K562 (cell line): ENCODE data around the gene PIP5K1B. TPM values are rescaled to one million over a fixed set of nuclear protein-coding genes. Genes with fewer than 3 reads are reported as not detected.

Experiments used
- ATAC-seq: fragments of 200-7000 bp; cut with Tn5 transposase; 3 replicates; pipeline ENCODE4 v1.9.1; 2020; ENCODE audit warnings: moderate library complexity
- BruUV-seq: library from RNA; stranded (reverse); fragments of 400-500 nt; replicated peaks from 2 replicates; lab custom pipeline; 2021; lab: Mats Ljungman, UMichigan
- CTCF ChIA-PET: fragments of 300-600 bp; formaldehyde crosslinking; extraction: SDS; loops from one replicate; lab custom pipeline; 2021; ENCODE audit warnings: low intra/inter-chr PET ratio; lab: Yijun Ruan, JAX
- POLR2A ChIA-PET: fragments of 300-600, 350-650 bp; sonication (Branson Sonifier 250); formaldehyde crosslinking; extraction: SDS; loops from one replicate; lab custom pipeline; 2021; ENCODE audit warnings: antibody characterized with exemption, inconsistent platforms; lab: Yijun Ruan, JAX
- DNase-seq, 4 experiments: peaks; one replicate each; pipeline versions ENCODE4 v3.0.0 to v3.0.0-alpha.2; 2011 to 2018; ENCODE audit warnings: low spot score in 3 of 4, mixed read lengths in 3 of 4; ENCODE audit errors: extremely low read depth in 1 of 4
- FAIRE-seq: peaks from 2 replicates; lab custom pipeline; 2011; peaks lifted over from hg19 to GRCh38; lab: Jason Lieb, UNC
- H2AFZ ChIP-seq: 2 replicates; pipeline ENCODE4 v1.6.0; 2011; ENCODE audit warnings: low read depth, low read length, control low read depth, inconsistent platforms
- H3K27ac ChIP-seq: fragments of 200-600 bp; 3 replicates; pipeline ENCODE4 v1.8.0; 2011; ENCODE audit warnings: low read depth, mild to moderate bottlenecking, control low read depth, inconsistent platforms, low read length, moderate library complexity, mixed read lengths; ENCODE audit errors: extremely low read depth
- H3K27me3 ChIP-seq, 2 experiments: fragments of 300-600 bp in 1 of 2; 2 replicates in 1 of 2; 3 replicates in 1 of 2; pipeline versions ENCODE4 v1.6.0 to v1.8.0; 2011; ENCODE audit warnings: inconsistent platforms in 2 of 2, low read length in 2 of 2, mild to moderate bottlenecking in 1 of 2, mixed read lengths in 1 of 2, moderate library complexity in 1 of 2; ENCODE audit not compliant: control insufficient read depth in 2 of 2, insufficient read depth in 2 of 2
- H3K36me3 ChIP-seq: fragments of 300-600 bp; 3 replicates; pipeline ENCODE4 v1.8.0; 2011; ENCODE audit warnings: mild to moderate bottlenecking, low read length, inconsistent platforms; ENCODE audit not compliant: control insufficient read depth, insufficient read depth
- H3K4me1 ChIP-seq, 2 experiments: fragments of 200-600 bp in 1 of 2; replicated peaks in 1 of 2; 2 replicates in 1 of 2; 3 replicates in 1 of 2; pipeline versions ENCODE4 v1.5.1 to v1.8.0; 2011; ENCODE audit warnings: inconsistent platforms in 2 of 2, low read length in 2 of 2, mild to moderate bottlenecking in 1 of 2, mixed read lengths in 1 of 2, moderate library complexity in 1 of 2; ENCODE audit not compliant: control insufficient read depth in 2 of 2, insufficient read depth in 2 of 2
- H3K4me2 ChIP-seq: 2 replicates; pipeline ENCODE4 v1.6.1; 2011; ENCODE audit warnings: low read length, control low read depth, inconsistent platforms, mixed read lengths; ENCODE audit not compliant: insufficient read depth
- H3K4me3 ChIP-seq: fragments of 200-600 bp; sonication (generic), shearing (Covaris generic); 2 replicates; pipeline ENCODE4 v1.5.1; 2016; ENCODE audit warnings: control low read depth, inconsistent platforms
- H3K79me2 ChIP-seq: fragments of 200-600 bp; 3 replicates; pipeline ENCODE4 v1.8.0; 2011; ENCODE audit warnings: low read length, inconsistent platforms; ENCODE audit not compliant: control insufficient read depth, insufficient read depth
- H3K9ac ChIP-seq, 2 experiments: 2 replicates each; pipeline versions ENCODE4 v1.6.0 to v1.6.1; 2011; ENCODE audit warnings: low read depth in 2 of 2, low read length in 2 of 2, control low read depth in 1 of 2, inconsistent platforms in 1 of 2, mild to moderate bottlenecking in 1 of 2, mixed read lengths in 1 of 2; ENCODE audit not compliant: insufficient read depth in 1 of 2
- H3K9me1 ChIP-seq: one replicate; pipeline ENCODE4 v1.6.0; 2011; ENCODE audit warnings: inconsistent platforms, mild to moderate bottlenecking, low read length, moderate library complexity; ENCODE audit not compliant: control insufficient read depth, insufficient read depth
- H3K9me3 ChIP-seq: replicated peaks from 2 replicates; pipeline ENCODE4 v1.5.1; 2011; ENCODE audit warnings: low read depth, low read length, inconsistent platforms; ENCODE audit not compliant: control insufficient read depth, insufficient read depth
- H4K20me1 ChIP-seq: replicated peaks from 2 replicates; pipeline ENCODE4 v1.6.1; 2011; ENCODE audit warnings: low read length, inconsistent platforms, mixed read lengths; ENCODE audit not compliant: control insufficient read depth, insufficient read depth
- ADNP ChIP-seq: fragments of 200-800 bp; sonication (Bioruptor generic); IDR thresholded peaks from 2 replicates; pipeline ENCODE4 v1.6.1; 2016; ENCODE audit warnings: missing genetic modification characterization, missing compliant biosample characterization
- HNRNPH1 ChIP-seq: fragments of 200-400 bp; formaldehyde crosslinking; optimal IDR thresholded peaks from 2 replicates; pipeline ENCODE3; 2017; ENCODE audit warnings: low read depth, mild to moderate bottlenecking, low read length, moderate library complexity
- MYNN ChIP-seq, 2 experiments: sonication (generic); formaldehyde crosslinking in 1 of 2; IDR thresholded peaks; 2 replicates each; pipeline versions ENCODE4 v1.5.0 to v1.6.1; 2016 to 2020; ENCODE audit warnings: antibody characterized with exemption in 1 of 2, missing genetic modification reagents in 1 of 2
- NKRF ChIP-seq: fragments of 450-650 bp; IDR thresholded peaks from 2 replicates; pipeline ENCODE4 v1.6.1; 2016; ENCODE audit warnings: borderline replicate concordance
- RBM14 ChIP-seq: fragments of 200-400 bp; formaldehyde crosslinking; IDR thresholded peaks from 2 replicates; pipeline ENCODE4 v1.6.1; 2018; ENCODE audit warnings: low read depth, mild to moderate bottlenecking, low read length, moderate library complexity, borderline replicate concordance; ENCODE audit not compliant: insufficient read depth
- RREB1 ChIP-seq: fragments of 250-450 bp; sonication (Bioruptor Pico); IDR thresholded peaks from 2 replicates; pipeline ENCODE4 v1.4.0; 2020
- SAFB2 ChIP-seq: fragments of 200-400 bp; formaldehyde crosslinking; IDR thresholded peaks from 2 replicates; pipeline ENCODE4 v1.6.1; 2018; ENCODE audit warnings: borderline replicate concordance, low read length, low read depth, moderate library complexity; ENCODE audit not compliant: severe bottlenecking
- ZFPM2 ChIP-seq: fragments of 250-450 bp; sonication (Bioruptor Pico); IDR thresholded peaks from 2 replicates; pipeline ENCODE4 v1.5.1; 2022; ENCODE audit warnings: mild to moderate bottlenecking
- ZKSCAN1 ChIP-seq: fragments of 150-350 bp; IDR thresholded peaks from 2 replicates; pipeline ENCODE4 v1.6.1; 2016; ENCODE audit warnings: low read depth, low read length
- ZNF212 ChIP-seq: fragments of 450-650 bp; formaldehyde crosslinking; IDR thresholded peaks from 2 replicates; pipeline ENCODE4 v1.4.0; 2020; ENCODE audit warnings: mild to moderate bottlenecking
- ZNF354B ChIP-seq: fragments of 250-450 bp; sonication (Bioruptor Pico); IDR thresholded peaks from 2 replicates; pipeline ENCODE4 v1.4.0; 2020
- WGBS: fragments of 100-300 bp; shearing (Covaris generic); methylation state at CpG from one replicate; pipeline ENCODE4 v1.1.6; 2016; ENCODE audit warnings: low coverage, mixed read lengths; ENCODE audit not compliant: insufficient coverage; ENCODE audit errors: missing lambda C conversion rate; 5-methylcytosine and 5-hydroxymethylcytosine counted together
- in situ Hi-C: fragments of 300-500 bp; cut with MboI; formaldehyde crosslinking; loops from 4 replicates; pipeline ENCODE4 v1.15.0; 2018; ENCODE audit warnings: inconsistent platforms, mixed read lengths
- intact Hi-C: fragments of 100-400 bp; cut with micrococcal nuclease; formaldehyde crosslinking; loops from 2 replicates; pipeline ENCODE4 v1.14.2; 2022
- polyA plus RNA-seq, 8 experiments: library from polyadenylated mRNA; depleted of rRNA in 4 of 8; stranded (reverse) in 5 of 8; unstranded in 3 of 8; fragments of >200 nt; fragmentation: Nextera tagmentation in 2 of 8; fragmentation: Illumina TruSeq in 1 of 8; extraction: Ambion mirVana in 2 of 8; extraction: Trizol in 1 of 8; gene quantifications; 2 replicates each; pipeline versions ENCODE4 v1.2.1 to v1.2.3, GENCODE V29; 2011 to 2014; ENCODE audit warnings: inconsistent platforms in 1 of 8, missing spikeins in 1 of 8
- total RNA-seq, 7 experiments: library from RNA; depleted of rRNA in 6 of 7; stranded (reverse); fragments of >200 nt in 6 of 7; fragmentation: Illumina TruSeq in 2 of 7; extraction: Trizol in 2 of 7; gene quantifications; 2 replicates each; pipeline versions ENCODE4 v1.2.1 to v1.2.3, GENCODE V29; 2011 to 2021; ENCODE audit warnings: low replicate concordance in 1 of 7
- TF ChIP-seq, protein P1 (sequence below): fragments of 250-450 bp; sonication (Bioruptor Pico); IDR thresholded peaks from 2 replicates; pipeline ENCODE4 v1.8.0; 2022; ENCODE audit warnings: moderate library complexity, mild to moderate bottlenecking, inconsistent platforms
- TF ChIP-seq, protein P2 (sequence below): fragments of 450-650 bp; formaldehyde crosslinking; IDR thresholded peaks from 2 replicates; pipeline ENCODE4 v1.4.0; 2020; ENCODE audit warnings: mild to moderate bottlenecking, mixed read lengths

Gene PIP5K1B
- total and polyA plus RNA-seq, 9 of the 15 experiments (the other 6 are each of a cell fraction or from before 2014, with no cell fraction given): 3.1 to 12.9 (median 7.4) TPM

DNA sequence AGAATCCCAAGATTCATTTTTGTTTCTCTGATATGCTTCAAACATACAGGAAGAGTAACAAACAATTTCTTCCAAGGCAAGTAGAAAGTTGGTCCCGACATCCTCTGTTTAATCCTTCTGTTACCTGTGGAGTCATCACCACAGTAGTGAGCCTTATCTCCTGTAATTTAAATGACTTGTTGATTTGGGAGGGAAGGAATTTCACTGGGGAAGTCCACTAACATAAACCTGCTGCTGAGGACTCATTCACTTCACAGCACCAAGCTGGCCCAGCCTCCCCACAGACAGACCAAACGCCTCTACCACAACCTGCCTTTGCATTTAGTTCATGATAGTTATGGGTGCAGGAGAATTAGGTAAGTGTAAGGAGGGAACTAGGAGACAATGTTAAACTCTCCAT lies 245.6 kb downstream of the PIP5K1B start:
- peaks cover 0 to 3% of the 10 kb centered on the region in 2 experiments; a peak in 2 of 5 replicates for H3K4me1 ChIP-seq
- in situ Hi-C loops (no loop called here), intact Hi-C loops (loop anchor here (5.0 kb wide), 1 partner anchor 47 kb away; no protein-coding TSS in a partner anchor)
- ChIA-PET CTCF (no interaction called here), POLR2A (interaction anchor here (1.5 kb wide), 1 partner anchor 13 kb away, joined by 4 read pairs; no protein-coding TSS in a partner anchor)
- BruUV-seq: no TSS peak
- H3K27ac ChIP-seq: no peak overlapping the region
- no peak overlapping the region for H3K4me2 ChIP-seq
- H3K4me3 ChIP-seq: no peak overlapping the region
- H4K20me1 ChIP-seq: no peaks in the 10 kb centered on the region
- FAIRE-seq (no peak), DNase-seq (no peak), ATAC-seq (no peak)
- H3K27me3 ChIP-seq: no peaks in the 10 kb centered on the region
- H3K79me2 ChIP-seq: no peaks in the 10 kb centered on the region
- 61% methylated on average over 2 of the region's 2 CpGs for WGBS
- no peaks in the 10 kb centered on the region for H3K36me3 ChIP-seq
- no peak overlapping the region for H3K9ac ChIP-seq
- no peak overlapping the region for H2AFZ ChIP-seq
- no peaks in the 10 kb centered on the region for H3K9me3 ChIP-seq
- H3K9me1 ChIP-seq: no peaks in the 10 kb centered on the region
- TF ChIP-seq ADNP (tag): no peak
- TF ChIP-seq ZNF354B (CRISPR knock-in tag): no peak
- TF ChIP-seq, protein P1, sequence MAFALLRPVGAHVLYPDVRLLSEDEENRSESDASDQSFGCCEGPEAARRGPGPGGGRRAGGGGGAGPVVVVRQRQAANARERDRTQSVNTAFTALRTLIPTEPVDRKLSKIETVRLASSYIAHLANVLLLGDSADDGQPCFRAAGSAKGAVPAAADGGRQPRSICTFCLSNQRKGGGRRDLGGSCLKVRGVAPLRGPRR (CRISPR knock-in tag): no peak
- no peak for TF ChIP-seq MYNN (IDR thresholded peaks at IDR 0.05)
- no peak for TF ChIP-seq MYNN (CRISPR knock-in tag; IDR thresholded peaks at IDR 0.05)
- TF ChIP-seq, protein P2, sequence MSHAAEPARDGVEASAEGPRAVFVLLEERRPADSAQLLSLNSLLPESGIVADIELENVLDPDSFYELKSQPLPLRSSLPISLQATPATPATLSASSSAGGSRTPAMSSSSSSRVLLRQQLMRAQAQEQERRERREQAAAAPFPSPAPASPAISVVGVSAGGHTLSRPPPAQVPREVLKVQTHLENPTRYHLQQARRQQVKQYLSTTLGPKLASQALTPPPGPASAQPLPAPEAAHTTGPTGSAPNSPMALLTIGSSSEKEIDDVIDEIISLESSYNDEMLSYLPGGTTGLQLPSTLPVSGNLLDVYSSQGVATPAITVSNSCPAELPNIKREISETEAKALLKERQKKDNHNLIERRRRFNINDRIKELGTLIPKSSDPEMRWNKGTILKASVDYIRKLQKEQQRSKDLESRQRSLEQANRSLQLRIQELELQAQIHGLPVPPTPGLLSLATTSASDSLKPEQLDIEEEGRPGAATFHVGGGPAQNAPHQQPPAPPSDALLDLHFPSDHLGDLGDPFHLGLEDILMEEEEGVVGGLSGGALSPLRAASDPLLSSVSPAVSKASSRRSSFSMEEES (CRISPR knock-in tag): no peak
- TF ChIP-seq RREB1 (CRISPR knock-in tag): no peak
- TF ChIP-seq ZFPM2 (CRISPR knock-in tag): no peak
- no peak for TF ChIP-seq ZNF212 (CRISPR knock-in tag)
- TF ChIP-seq HNRNPH1: no peak
- no peak for TF ChIP-seq ZKSCAN1
- no peak for TF ChIP-seq SAFB2
- TF ChIP-seq RBM14: no peak
- no peak for TF ChIP-seq NKRF
